Activated T-helper 1 cell treated with Interleukin-2 at 50 U/mL for 16 hours (primary cell): ENCODE measurements around the gene BRD3OS.

ENCODE experiments used
- DNase-seq: peaks from one replicate; pipeline ENCODE4 v3.0.0-alpha.2; 2020; ENCODE audit warnings: low read depth

BRD3OS gene

DNA sequence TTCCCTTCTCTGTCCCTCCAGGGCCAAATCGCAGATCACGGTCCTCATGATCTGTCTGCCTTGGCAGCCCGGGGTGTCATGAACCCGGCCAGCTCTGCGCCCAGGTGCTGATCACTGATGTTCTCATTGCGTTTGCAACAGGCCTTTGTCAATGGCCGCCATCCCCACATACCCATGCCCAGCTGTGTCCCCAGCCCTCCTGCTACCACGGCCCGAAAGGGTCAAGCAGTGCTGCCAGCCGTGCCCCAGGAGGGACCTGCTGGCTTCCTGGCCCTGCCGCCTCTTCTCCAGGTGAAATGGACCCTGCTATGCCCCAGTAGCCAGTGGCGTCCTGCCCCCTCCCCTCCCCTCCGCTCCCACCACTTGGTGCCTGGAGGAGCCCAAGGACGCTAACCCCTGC lies 20.4 kb upstream of the BRD3OS start:
- DNase-seq = no peak

DNA sequence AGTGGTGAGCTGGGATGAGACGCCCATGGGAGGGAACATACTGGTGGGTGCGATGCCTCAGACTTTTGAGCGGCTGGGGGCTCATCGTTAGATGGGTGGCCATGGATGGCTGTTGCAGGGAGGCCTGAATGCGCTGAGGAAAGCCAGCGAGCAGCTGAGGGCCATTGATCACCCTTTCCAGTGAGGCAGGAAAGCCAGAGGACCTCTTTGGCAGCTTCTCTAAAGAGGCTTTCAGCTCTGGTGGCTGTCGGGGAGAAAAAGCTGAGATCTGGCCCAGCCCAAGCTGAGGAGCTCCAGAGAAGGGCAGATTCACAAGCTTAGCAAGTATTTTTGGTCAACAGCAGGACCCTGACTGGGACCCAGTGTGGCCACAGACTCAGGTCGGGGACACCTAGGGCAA lies 19.9 kb upstream of the BRD3OS start:
- no peak for DNase-seq

DNA sequence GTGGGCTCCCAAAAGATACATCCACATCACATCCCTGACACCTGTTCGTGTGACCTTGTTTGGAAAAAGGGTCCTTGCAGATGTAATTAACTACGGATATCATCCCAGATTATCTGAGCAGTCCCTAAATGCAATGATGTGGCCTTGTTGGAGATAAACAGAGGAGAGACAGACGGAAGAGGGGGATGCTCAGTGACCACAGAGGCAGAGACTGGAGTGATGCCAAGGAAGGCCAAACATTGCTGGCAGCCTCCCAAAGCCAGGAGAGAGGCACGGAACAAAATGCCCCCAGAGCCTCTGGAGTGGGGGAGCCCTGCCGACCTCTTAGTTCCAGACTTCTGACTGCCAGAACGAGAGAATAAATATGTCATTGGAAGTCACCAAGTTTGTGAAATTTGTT lies 18.1 kb upstream of the BRD3OS start:
- no peak for DNase-seq

GRCh38 chr9:134007571-134007970 lies 17.7 kb upstream of the BRD3OS start:
- no peak for DNase-seq

DNA sequence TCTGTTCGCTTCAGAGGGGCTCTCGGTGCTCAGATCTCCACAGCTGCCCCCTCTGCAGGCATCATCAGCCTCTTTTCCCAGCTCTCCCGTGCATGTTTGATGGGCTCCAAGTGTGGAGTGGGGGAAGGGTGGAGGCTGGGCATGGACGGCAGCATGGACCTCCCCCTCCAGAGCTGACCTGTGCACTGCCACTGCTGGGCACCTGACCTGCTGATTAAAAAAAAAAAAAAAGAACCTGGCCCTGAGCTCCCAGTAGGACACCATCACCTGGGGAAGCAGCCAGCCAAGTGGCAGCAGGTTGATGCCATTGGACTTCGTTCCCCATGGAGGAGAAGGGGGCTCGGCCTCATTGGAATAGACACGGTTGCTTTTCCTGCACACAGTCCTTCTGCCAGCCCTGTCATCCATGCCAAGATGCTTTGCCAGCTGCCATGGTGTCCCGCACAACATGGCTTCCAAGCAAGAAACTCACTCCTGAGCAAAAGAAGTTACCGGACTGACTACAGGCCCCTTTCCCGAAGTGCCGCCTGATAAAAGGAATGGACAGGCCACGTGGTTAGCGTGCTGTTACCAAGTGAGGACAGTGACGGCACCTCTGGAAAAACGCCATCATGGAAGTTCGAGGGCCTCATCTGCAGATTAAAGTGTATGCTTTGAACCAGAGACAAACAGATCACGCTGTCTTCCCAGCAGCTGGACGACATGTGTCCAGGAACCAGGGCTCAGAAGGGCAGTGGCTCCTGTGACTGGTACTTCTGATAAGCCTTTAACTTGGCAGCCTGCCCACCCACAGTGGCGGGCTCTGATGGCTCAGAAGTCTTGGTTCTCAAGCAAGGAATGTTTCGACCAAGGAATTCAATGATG lies 14.7 kb upstream of the BRD3OS start:
- DNase-seq = no peak

DNA sequence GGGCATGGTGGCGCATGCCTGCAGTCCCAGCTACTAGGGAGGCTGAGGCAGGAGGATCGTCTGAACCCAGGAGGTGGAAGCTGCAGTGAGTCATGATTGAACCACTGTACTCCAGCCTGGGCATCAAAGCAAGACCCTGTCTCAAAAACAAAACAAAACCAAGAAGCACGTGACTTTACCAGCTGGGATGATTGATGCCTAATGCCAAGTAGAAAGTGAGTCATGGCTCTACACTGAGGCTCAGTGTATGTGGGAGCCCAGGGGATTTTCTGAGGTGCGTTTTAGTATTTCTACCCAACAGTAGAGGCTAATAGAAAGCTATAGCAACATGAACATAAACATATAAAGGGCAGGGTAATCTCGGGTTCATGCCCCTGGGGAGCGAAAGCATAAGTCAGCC lies 13.9 kb upstream of the BRD3OS start:
- no peak for DNase-seq

- DNase-seq = no peak
Observed at GRCh38 chr9:134014946-134015345, 10.3 kb upstream of the BRD3OS start.

DNA sequence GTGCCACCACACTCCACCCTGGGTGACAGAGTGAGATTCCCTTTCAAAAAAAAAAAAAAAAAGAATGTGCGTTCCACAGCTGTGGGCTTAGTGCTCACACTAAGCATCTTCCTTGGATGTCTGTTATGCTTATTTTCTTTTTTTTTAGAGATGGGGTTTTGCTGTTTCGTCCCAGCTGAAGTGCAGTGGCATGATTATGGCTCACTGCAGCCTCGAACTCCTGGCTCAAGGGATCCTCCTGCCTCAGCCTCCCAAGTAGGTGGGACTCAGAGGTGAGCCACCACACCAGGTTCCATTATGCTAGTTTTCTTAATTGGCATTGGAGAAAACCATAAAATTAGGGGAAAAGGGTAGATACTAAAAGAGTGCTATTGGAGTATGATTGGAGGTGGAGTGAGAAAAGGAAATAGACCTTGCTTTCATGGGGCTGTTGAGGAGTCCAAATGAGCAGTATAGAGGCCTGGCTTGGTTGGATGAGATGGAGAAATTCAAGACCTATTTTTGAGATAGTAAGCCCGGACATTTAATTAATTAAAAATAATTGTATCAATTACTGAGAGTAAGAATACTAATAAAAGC lies 978 bp upstream of the BRD3OS start:
- DNase-seq = no peak

DNA sequence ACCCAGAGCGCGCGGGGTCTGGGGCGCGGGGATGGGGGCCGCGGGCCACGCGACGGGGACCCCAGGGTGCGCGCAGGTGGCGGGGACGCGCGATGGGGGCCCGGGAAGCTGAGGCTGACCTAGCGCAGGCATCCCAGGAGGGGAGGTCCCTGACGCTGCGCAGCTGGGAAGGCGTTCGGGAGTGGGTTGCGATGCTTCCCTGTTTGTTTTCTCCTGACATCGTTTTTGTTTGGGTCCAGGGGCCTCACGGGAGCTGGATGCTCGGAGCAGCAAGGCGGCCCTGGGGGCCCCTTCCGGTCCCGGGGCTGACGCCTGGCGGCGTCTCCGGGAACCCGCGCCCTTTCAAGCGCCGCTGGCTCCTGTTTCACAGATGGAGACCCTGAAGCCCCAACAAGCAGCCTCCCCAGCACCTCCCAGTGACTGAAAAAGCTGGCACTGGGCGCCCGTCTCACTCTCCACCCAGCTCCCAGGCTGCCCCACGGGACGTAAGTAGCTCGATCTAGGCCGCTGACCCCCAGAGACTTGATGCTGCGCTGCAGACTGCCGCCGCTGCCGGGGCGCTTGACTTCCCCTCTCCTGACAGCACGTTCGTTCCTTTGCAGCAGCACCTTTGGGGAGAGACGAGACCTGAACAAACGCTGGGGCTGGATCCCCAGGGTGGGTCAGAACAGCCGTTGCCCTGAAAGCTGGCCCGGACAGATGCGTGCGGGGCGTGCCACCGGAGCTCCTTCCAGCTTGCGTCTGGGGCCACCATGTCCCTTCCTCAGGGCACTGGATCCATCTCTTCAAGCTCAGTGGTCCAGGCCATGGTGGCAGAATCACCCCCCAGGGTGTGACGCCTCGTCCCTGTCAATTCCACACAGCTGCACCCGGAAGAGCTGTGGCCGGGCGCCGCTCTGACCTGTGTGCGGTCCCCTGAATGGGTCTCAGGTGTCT lies 593 bp downstream of the BRD3OS start:
- DNase-seq = peak; percentile 34

DNA sequence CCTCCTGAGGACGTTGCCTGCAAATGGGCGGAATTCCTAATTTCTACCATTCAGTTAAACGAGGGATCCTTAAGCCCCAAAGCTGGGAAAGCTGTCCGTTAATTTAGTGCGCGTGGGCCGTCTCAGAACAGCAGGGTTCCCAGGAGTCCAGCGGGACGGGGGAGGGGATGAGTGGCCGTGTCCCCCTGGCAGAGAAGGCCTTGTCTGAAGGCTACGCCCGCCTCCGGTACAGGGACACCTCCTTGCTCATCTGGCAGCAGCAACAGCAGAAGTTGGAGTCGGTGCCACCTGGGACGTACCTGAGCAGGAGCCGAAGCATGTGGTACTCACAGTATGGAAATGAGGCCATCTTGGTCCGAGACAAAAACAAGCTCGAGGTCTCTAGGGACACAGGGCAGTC lies 1.3 kb downstream of the BRD3OS start:
- DNase-seq = no peak

DNA sequence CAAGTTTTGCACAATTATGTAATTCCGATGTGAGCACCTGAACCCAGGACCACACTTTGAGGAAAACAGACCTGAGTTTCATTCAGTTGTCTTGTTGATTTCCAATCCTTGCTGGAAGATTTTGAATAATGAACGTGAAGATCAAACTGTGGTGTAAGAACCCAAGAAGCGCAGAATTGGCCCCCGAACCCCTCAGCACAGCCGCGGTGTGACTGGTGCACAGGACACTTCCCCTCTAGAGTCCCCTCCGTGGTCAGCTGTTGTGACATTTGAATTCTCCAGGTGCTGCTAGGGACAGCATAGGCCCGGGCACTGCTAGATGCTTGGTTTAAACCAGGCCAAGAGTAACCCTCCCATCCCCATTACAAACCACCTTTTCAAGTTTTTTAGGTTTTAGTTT lies 1.7 kb downstream of the BRD3OS start:
- no peak for DNase-seq

- no peak for DNase-seq
Observed at GRCh38 chr9:134027561-134027960, 2.3 kb downstream of the BRD3OS start.

DNA sequence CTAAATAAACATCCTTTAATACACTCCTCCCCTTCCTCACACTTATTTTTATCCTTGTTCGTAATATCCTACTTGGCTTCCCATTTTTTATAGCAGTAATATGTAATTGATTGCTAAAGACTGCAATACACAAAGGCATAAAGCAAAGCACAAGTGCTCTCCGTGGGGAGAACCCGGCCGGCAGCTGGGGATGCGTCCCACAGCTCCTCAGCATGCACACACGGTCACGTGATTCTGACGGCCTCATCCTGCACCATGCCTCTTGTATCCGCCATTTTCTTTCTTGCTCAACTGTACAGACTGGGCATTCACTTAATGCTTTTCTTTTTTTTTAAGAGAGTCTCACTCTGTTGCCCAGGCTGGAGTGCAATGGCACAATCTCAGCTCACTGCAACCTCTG lies 2.8 kb downstream of the BRD3OS start:
- no peak for DNase-seq

DNA sequence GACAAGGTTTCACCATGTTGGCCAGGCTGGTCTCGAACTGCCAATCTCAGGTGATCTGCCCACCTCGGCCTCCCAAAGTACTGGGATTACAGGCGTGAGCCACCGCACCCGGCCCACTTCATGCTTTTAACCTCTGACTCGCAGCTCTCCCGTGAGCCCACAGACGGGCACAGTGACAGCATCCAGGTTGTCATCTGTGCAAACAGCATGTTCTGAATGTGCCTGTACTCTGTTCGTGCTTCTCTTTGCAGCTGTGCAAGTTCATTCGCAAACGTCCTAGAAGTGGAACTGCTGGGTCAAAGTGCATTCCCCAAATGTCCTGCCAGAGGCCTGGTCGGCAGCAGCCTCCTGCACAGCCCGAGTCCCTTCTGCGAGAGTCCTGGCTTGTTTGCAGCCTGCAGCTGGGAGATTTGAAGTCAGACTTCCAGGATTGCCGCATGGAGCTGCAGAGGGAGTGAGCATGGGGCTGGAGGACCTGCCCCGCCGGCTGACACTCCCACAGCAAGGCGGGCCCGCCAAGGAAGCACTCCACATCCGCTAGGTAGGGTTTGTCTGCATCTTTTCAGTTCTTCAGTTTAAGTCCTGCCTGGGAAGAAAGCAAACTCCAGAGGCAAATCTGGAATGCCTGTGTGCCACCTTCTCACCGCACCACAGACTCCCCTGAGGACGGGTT lies 3.4 kb downstream of the BRD3OS start:
- DNase-seq = no peak

DNA sequence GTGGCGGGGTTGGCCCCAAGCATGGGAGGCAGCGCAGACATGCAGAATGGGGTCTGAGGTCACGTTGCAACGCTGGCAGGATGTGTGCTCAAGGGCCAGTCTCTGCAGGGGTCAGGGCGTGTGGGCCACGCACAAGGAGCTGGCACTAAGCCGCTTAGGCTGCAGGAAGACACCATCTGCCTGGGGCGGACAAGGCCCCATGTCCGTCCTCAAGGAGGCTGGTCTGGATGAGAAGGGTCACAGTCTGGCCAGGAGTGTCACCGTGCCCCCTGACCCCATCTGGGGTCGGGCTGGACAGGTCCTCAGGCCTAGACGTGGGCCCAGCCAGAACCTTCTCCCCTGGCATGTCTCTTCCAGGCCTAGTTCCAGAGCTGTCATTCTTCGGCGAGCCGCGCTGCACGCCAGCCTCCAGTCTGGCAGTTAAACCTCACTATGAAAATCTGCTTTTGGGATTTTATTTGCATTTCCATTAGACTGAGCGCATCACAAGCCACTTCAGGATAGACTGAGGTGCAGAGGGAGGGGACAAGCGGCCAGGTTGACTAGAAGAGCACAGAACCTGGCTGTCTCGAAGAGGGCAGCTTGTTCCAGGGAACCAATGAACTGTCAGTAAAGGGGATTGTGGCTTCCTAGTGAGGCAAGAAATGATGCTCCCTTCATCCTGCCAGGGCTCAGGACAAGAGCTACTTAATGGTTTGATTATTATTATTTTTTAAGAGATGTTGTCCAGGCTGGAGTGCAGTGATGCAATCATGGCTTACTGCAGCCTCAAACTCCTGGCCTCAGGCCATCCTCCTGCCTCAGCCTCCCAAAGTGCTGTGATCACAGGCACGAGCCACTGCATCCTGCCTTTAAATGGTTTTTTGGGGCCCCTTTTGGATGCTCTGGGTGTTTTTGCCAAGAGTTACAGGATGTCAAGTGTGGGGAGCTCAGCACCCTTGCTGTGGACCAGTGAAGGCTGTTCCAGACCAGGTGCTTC lies 4.3 kb downstream of the BRD3OS start:
- DNase-seq = no peak

- DNase-seq = no peak
Observed at GRCh38 chr9:134030821-134031470, 5.7 kb downstream of the BRD3OS start.

DNA sequence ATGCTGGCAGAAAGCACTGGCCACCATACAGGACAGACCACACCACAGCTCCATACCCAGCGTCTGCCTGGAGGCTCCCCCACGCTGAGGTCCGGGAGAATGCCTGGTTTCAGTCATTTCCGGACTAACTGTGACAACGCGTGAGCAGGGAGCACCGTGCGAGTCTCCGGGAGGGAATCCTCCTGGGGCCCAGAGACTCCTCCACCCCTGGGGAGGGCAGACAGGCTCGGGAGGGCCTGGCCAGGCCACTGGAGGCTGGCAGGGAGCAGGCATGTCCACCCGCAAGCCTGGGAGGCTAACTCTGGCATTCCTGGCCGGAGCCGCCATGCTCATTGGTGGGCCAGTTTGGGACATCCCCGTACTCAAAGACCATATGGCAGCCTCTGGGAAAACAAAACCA lies 6.5 kb downstream of the BRD3OS start:
- DNase-seq = no peak

GRCh38 chr9:134032456-134033222 lies 7.4 kb downstream of the BRD3OS start:
- DNase-seq = no peak

GRCh38 chr9:134033516-134034214 lies 8.4 kb downstream of the BRD3OS start:
- DNase-seq = no peak
